Immature natural killer cell (primary cell): ENCODE measurements around the gene EBLN2. TPM values are rescaled to one million over a fixed set of nuclear protein-coding genes. Genes with fewer than 3 reads are reported as not detected.

Source experiments
- DNase-seq, 3 donors: peaks; one replicate each; pipeline ENCODE4 v3.0.0; 2022; ENCODE audit warnings: mixed read lengths in 1 of 3
- H3K27ac Mint-ChIP-seq, 6 donors: one replicate each; pipeline ENCODE4 v1.8.0; 2020; ENCODE audit warnings: mixed read lengths in 6 of 6, mild to moderate bottlenecking in 5 of 6, inconsistent platforms in 4 of 6, moderate library complexity in 3 of 6
- H3K27me3 Mint-ChIP-seq, 3 donors: one replicate each; pipeline ENCODE4 v1.8.0; 2020 to 2021; ENCODE audit warnings: low read depth in 3 of 3, mild to moderate bottlenecking in 3 of 3, mixed read lengths in 3 of 3, moderate library complexity in 3 of 3, inconsistent platforms in 1 of 3
- H3K36me3 Mint-ChIP-seq, 3 donors: one replicate each; pipeline ENCODE4 v1.8.0; 2020; ENCODE audit warnings: mixed read lengths in 3 of 3, inconsistent platforms in 2 of 3, mild to moderate bottlenecking in 2 of 3
- H3K4me1 Mint-ChIP-seq, 2 donors: one replicate each; pipeline ENCODE4 v1.8.0; 2020; ENCODE audit warnings: inconsistent platforms in 2 of 2, mild to moderate bottlenecking in 2 of 2, mixed read lengths in 2 of 2, moderate library complexity in 1 of 2
- H3K4me3 Mint-ChIP-seq, 5 donors: one replicate each; pipeline ENCODE4 v1.8.0; 2020; ENCODE audit warnings: mild to moderate bottlenecking in 5 of 5, mixed read lengths in 5 of 5, inconsistent platforms in 3 of 5, moderate library complexity in 3 of 5
- H3K9me3 Mint-ChIP-seq, 6 donors: one replicate each; pipeline ENCODE4 v1.8.0; 2020; ENCODE audit warnings: mild to moderate bottlenecking in 6 of 6, mixed read lengths in 6 of 6, inconsistent platforms in 4 of 6, moderate library complexity in 3 of 6
- polyA plus RNA-seq, 3 donors: library from polyadenylated mRNA; unstranded; fragments of 300-500 nt; fragmentation: Illumina TruSeq; gene quantifications; one replicate each; pipeline ENCODE4 v1.2.3, GENCODE V29; 2021

Gene EBLN2
- polyA plus RNA-seq, 3 donors from 2014 or later = 0.16 to 2.1 (median 0.18) TPM

GRCh38 chr3:73098873-73099272 is 37.4 kb downstream of the EBLN2 start:
- Mint-ChIP-seq H3K36me3 (no peaks in the 10 kb centered on the region), H3K4me1 (peaks cover 5 to 7% of the 10 kb centered on the region in 2 donors), H3K9me3 (no peaks in the 10 kb centered on the region), H3K27ac (no peak overlapping the region), H3K4me3 (no peak overlapping the region), H3K27me3 (peaks cover under 1 to 5% (median 1%) of the 10 kb centered on the region in 3 donors)
- no peak for DNase-seq

GRCh38 chr3:73100741-73101559 is 39.5 kb downstream of the EBLN2 start:
- no peaks in the 10 kb centered on the region for H3K4me1 Mint-ChIP-seq
- no peak overlapping the region for H3K27ac Mint-ChIP-seq
- DNase-seq = peak; percentile 46 to 68 (median 58)
- peaks cover 0 to 7% (median 1%) of the 10 kb centered on the region in 3 donors for H3K27me3 Mint-ChIP-seq
- H3K36me3 Mint-ChIP-seq = no peaks in the 10 kb centered on the region
- no peak overlapping the region for H3K4me3 Mint-ChIP-seq
- H3K9me3 Mint-ChIP-seq = no peaks in the 10 kb centered on the region

GRCh38 chr3:73101881-73102280 is 40.4 kb downstream of the EBLN2 start:
- H3K4me3 Mint-ChIP-seq = no peak overlapping the region
- DNase-seq = no peak
- H3K4me1 Mint-ChIP-seq = no peaks in the 10 kb centered on the region
- H3K36me3 Mint-ChIP-seq = no peaks in the 10 kb centered on the region
- no peaks in the 10 kb centered on the region for H3K9me3 Mint-ChIP-seq
- peaks cover 0 to 7% (median 1%) of the 10 kb centered on the region in 3 donors for H3K27me3 Mint-ChIP-seq
- no peak overlapping the region for H3K27ac Mint-ChIP-seq

DNA sequence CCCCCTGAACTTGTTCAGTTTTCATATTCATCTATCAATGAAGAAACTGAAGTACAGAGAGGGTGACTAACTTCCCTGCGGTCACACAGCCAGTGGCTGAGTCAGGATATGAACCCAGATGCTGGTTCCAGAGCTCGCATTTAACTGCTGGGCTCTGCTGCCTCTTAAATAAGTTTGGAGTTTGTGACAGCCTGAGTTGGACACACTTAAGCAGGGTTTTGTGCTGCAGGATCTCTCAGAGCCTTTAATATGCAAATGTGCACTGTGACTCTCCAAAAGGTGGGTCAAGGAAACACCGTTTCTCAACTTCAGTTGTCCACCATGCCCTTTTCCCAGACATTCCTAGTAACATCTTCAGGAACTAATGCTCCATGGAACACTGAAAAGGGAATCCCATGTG is 45.8 kb downstream of the EBLN2 start:
- Mint-ChIP-seq H3K27me3 (peaks cover 2 to 4% (median 2%) of the 10 kb centered on the region in 3 donors), H3K4me3 (no peak overlapping the region), H3K36me3 (no peaks in the 10 kb centered on the region), H3K9me3 (no peaks in the 10 kb centered on the region), H3K27ac (no peak overlapping the region), H3K4me1 (no peaks in the 10 kb centered on the region)
- no peak for DNase-seq

GRCh38 chr3:73107676-73108187 is 46.3 kb downstream of the EBLN2 start:
- H3K4me1 Mint-ChIP-seq = no peaks in the 10 kb centered on the region
- DNase-seq = no peak
- peaks cover 2 to 4% (median 2%) of the 10 kb centered on the region in 3 donors for H3K27me3 Mint-ChIP-seq
- no peaks in the 10 kb centered on the region for H3K36me3 Mint-ChIP-seq
- H3K27ac Mint-ChIP-seq = no peak overlapping the region
- H3K9me3 Mint-ChIP-seq = no peaks in the 10 kb centered on the region
- H3K4me3 Mint-ChIP-seq = no peak overlapping the region

GRCh38 chr3:73108750-73109149 is 47.3 kb downstream of the EBLN2 start:
- no peaks in the 10 kb centered on the region for H3K36me3 Mint-ChIP-seq

GRCh38 chr3:73110530-73110929 is 49.1 kb downstream of the EBLN2 start:
- H3K9me3 Mint-ChIP-seq = no peaks in the 10 kb centered on the region
- peaks cover 0 to 2% (median 2%) of the 10 kb centered on the region in 3 donors for H3K27me3 Mint-ChIP-seq
- H3K27ac Mint-ChIP-seq = no peak overlapping the region
- no peak overlapping the region for H3K4me3 Mint-ChIP-seq
- H3K36me3 Mint-ChIP-seq = no peaks in the 10 kb centered on the region
- DNase-seq = no peak
- H3K4me1 Mint-ChIP-seq = no peaks in the 10 kb centered on the region

More at GRCh38 chr3:73108750-73109149, 47.3 kb downstream of the EBLN2 start:
- Mint-ChIP-seq H3K9me3 (no peaks in the 10 kb centered on the region), H3K4me3 (no peak overlapping the region), H3K27me3 (peaks cover 2 to 4% (median 2%) of the 10 kb centered on the region in 3 donors), H3K27ac (no peak overlapping the region), H3K4me1 (no peaks in the 10 kb centered on the region)
- no peak for DNase-seq

Other genes starting within 250 kb of the EBLN2 start
- gene SHQ1, start 213.2 kb upstream of the EBLN2 start, polyA plus RNA-seq = 10 to 100 TPM; 12.4 to 27.4 (median 15.3) TPM
- gene GXYLT2, start 173.6 kb upstream of the EBLN2 start, polyA plus RNA-seq = not detected
- gene PPP4R2, start 64.8 kb upstream of the EBLN2 start, polyA plus RNA-seq = 10 to 100 TPM; 27.6 to 47.3 (median 44.9) TPM